ENCODE results near the gene BEAN1. TPM values are rescaled to one million over a fixed set of nuclear protein-coding genes. Genes with fewer than 3 reads are reported as not detected.

The BEAN1 gene
- total RNA-seq, 2 experiments from 2014 or later = not detected

DNA sequence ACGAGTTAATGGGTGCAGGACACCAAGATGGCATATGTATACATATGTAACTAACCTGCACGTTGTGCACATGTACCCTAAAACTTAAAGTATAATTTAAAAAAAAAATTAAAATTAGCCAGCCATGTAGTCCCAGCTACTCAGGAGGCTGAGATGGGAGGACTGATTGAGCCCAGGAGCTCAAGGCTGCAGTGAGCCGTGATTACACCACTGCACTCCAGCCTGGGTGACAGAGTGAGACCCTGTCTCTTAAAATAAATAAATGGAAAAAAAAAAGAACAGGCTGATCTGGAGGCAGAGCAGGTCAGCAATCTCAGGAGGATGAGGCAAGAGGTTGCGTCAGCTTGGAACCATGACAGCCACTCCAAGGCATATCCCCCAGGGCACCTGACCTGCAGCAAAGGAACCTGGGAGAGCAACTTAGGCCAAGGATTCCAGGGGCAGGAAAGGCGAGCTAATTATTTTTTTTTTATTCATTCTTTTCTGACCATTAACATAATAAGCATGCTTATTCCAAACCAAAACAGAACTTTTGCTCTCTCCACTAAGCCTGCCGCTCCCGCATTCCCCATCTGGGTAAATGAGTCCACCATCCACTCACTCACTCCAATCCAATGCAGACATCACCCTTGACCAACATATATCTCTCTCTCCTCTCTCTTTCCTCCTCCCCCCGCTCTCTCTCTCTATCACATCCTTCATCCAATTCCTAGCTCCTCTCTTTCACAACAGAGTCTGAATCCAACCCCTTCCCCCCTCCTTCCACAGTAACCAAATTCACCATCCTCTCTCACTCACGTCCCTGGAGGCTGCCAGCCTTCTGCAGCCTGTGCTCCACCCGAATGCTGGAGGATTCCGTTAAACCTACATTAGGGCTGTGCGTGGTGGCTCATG, 75.2 kb downstream of the BEAN1 start:
- DNase-seq (no peak), ATAC-seq (ENCODE audit: low read depth) (no peak)
- Mint-ChIP-seq H3K36me3 (no peaks in the 10 kb centered on the region), H3K27ac (no peak overlapping the region), H3K4me3 (no peak overlapping the region), H3K9me3 (no peaks in the 10 kb centered on the region), H3K4me1 (peaks cover 3% of the 10 kb centered on the region), H3K27me3 (peaks cover 13% of the 10 kb centered on the region)
- POLR2A ChIA-PET = no interaction called here

DNA sequence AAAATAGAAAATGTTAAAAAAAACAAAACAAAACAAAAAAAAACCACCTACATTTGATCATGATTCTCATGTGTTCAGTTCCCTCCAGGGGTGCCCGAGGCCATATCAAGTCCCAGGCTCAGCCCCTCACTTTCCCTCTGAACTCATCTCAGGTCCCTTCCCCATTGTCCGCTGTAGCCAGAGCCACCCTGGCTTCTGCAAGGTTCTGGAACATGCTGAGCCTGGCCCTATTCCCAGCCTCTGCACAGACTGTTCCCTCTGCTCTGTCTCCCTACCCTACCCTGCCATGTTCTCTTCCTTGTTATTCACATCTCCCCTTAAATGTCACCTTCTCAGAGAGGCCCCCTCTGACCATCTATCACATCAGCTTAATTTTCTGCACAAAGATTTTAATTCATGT, 75.9 kb downstream of the BEAN1 start:
- DNase-seq (no peak), ATAC-seq (ENCODE audit: low read depth) (no peak)
- no peak overlapping the region for H3K4me3 Mint-ChIP-seq
- peaks cover 3% of the 10 kb centered on the region for H3K4me1 Mint-ChIP-seq
- H3K27me3 Mint-ChIP-seq = peaks cover 13% of the 10 kb centered on the region
- H3K36me3 Mint-ChIP-seq = no peaks in the 10 kb centered on the region
- H3K9me3 Mint-ChIP-seq = no peaks in the 10 kb centered on the region
- POLR2A ChIA-PET = no interaction called here
- no peak overlapping the region for H3K27ac Mint-ChIP-seq

DNA sequence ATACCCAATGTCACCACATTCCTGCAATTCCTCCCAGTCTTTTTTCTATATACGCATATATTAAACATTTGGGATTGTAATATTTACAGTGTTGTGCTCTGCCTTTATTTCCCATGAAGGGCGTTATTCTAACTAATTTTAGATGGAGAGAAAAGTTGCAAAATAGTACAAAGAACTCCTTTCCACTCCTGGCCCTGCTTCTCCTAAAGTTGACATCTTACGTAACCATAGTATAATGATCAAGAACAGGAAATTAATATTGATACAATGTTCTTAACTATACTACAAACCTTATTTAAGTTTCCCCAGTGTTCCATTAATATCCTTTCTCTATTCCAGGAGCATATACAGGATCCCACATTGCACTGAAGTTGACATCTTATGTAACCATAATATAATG, 76.5 kb downstream of the BEAN1 start:
- H3K4me3 Mint-ChIP-seq = no peak overlapping the region
- POLR2A ChIA-PET = no interaction called here
- ATAC-seq (ENCODE audit: low read depth) (no peak), DNase-seq (no peak)
- H3K27me3 Mint-ChIP-seq = peaks cover 11% of the 10 kb centered on the region
- H3K9me3 Mint-ChIP-seq = no peaks in the 10 kb centered on the region
- H3K27ac Mint-ChIP-seq = no peak overlapping the region
- H3K4me1 Mint-ChIP-seq = peaks cover 3% of the 10 kb centered on the region
- H3K36me3 Mint-ChIP-seq = no peaks in the 10 kb centered on the region

DNA sequence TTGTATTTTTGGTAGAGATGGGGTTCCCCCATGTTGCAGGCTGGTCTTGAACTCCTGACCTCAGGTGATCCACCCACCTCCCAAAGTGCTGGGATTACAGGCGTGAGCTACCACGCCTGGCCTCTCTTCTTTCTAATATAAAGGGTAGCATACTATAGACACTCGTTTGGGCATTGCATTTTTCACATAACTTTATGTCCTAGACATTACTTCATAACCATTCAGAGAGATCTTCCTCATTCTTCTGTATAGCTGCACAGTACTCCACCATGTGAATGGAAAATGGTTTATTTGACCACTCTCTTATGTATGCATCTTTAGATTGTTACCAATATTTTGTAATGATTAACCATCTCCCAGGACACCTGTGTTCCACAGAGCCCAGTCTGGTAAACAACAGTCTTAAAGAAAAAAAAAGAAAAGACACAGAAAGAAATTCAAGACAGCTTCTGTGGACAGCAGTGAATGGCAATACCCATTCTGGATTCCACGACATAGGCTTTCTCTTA, 80.7 kb downstream of the BEAN1 start:
- Mint-ChIP-seq H3K4me3 (no peak overlapping the region), H3K9me3 (no peaks in the 10 kb centered on the region), H3K4me1 (peaks cover 6% of the 10 kb centered on the region), H3K27me3 (peaks cover 4% of the 10 kb centered on the region), H3K27ac (no peak overlapping the region), H3K36me3 (no peaks in the 10 kb centered on the region)
- DNase-seq = no peak
- ATAC-seq (ENCODE audit: low read depth) = no peak
- POLR2A ChIA-PET = interaction anchor here (1.1 kb wide), 1 partner anchor 13 kb away, joined by 3 read pairs; no protein-coding TSS in a partner anchor

DNA sequence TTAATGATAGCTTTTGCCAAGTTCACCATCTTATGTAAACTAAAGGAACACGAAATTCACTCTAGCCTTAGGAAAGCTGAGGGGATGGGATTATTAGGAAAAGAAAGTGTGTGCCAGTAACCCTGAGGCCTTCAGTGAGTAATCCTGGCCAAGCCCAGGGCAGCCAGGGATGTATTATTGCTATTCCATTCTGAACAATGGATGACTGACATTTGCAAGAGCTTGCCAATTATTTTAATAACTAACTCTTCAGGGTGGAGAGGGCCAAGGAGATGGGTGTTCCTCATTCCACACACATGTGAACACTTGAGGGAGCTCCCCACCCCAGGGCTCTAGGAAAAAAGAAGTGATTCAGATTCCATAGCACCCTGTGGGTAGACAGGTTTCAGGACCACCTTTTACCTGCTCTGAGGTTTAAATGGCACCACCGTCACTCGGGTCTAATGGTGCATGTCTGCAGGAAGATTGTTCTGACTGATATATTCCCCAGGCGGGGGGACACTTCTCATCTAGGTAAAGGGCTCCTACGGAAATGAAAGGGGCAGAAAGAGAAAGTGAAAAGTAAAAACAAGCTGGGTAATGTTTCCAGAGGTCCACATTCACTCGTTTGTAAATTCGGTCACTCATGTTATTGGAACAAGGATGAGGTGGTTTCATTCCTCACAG, 81.3 kb downstream of the BEAN1 start:
- no peaks in the 10 kb centered on the region for H3K9me3 Mint-ChIP-seq
- DNase-seq = no peak
- peaks cover 5% of the 10 kb centered on the region for H3K4me1 Mint-ChIP-seq
- no peak overlapping the region for H3K4me3 Mint-ChIP-seq
- H3K27me3 Mint-ChIP-seq = peaks cover 2% of the 10 kb centered on the region
- POLR2A ChIA-PET = interaction anchor here (1.1 kb wide), 1 partner anchor 12 kb away, joined by 3 read pairs; no protein-coding TSS in a partner anchor
- no peak for ATAC-seq (ENCODE audit: low read depth)
- H3K27ac Mint-ChIP-seq = no peak overlapping the region
- no peaks in the 10 kb centered on the region for H3K36me3 Mint-ChIP-seq

DNA sequence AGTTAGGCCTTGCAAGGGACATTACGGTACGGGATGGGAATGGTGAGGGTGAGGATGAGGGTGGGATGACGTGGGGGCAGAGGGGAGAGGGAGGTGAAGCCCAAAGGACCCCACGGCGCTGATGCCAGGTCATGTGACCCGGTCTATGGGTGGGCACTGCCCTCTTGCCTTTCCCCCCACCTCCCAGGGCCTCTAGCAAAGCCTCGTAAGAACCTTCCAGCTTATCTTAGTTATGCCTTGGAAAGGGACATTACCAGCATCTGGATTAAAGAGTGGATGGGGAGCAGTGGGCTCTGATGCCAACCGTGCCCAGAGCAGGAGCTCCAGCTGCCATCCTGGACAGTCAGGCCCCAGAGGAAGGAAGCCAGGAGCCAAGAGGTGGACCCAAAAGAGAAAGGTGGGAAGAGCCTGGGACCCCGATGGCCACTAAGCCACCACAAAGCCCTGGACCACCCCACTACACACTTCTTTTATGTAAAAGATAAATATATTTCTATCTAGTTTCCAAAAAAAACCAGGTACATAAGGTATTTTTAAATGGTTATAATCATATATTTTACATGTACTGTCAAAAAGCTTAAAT, 81.9 kb downstream of the BEAN1 start:
- H3K36me3 Mint-ChIP-seq = no peaks in the 10 kb centered on the region
- no peaks in the 10 kb centered on the region for H3K9me3 Mint-ChIP-seq
- ATAC-seq (ENCODE audit: low read depth) (no peak), DNase-seq (no peak)
- no peak overlapping the region for H3K27ac Mint-ChIP-seq
- POLR2A ChIA-PET = no interaction called here
- peaks cover 5% of the 10 kb centered on the region for H3K4me1 Mint-ChIP-seq
- peaks cover 2% of the 10 kb centered on the region for H3K27me3 Mint-ChIP-seq
- no peak overlapping the region for H3K4me3 Mint-ChIP-seq

DNA sequence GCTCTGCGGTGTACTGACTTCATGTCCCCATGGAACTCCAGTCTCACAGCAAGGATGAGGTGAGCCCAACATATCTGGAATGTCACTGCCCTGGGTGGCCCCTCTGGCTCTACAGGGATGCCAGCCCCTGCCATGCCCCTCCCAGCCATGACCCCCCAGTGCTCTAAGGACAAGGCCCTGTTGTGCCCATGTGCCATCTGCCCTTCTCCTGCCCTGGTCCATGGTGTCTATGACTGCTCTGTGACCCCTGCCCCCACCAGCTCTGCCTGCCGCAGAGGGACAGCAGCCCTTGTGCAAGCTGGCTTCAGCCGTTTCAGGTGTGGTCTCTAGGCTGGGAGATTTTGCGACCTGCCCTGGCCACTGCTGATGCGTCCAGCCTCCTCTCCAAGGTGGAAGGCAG, 82.5 kb downstream of the BEAN1 start:
- no peak overlapping the region for H3K27ac Mint-ChIP-seq
- POLR2A ChIA-PET = no interaction called here
- H3K9me3 Mint-ChIP-seq = no peaks in the 10 kb centered on the region
- no peaks in the 10 kb centered on the region for H3K36me3 Mint-ChIP-seq
- H3K27me3 Mint-ChIP-seq = no peaks in the 10 kb centered on the region
- peaks cover 5% of the 10 kb centered on the region for H3K4me1 Mint-ChIP-seq
- no peak overlapping the region for H3K4me3 Mint-ChIP-seq
- DNase-seq (no peak), ATAC-seq (ENCODE audit: low read depth) (no peak)

DNA sequence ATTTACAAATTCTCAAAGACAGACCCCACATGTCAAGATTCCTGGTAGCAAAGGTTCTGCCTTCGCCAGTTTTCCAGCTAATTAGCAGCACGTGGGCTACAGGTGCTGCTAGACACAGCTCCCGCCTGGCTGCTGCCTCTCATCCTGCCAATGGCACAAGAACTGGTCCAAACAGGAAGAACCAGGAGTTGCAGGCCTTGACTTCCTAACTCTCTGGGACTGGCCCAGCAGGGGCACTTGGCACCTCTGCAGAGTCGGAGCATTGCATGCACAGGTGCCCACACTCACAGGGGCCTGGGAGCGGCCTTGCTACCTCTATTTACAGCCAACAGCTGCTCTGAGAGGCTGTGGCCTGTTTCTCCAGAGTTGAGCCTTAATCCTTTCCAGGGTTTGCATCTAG, 83.2 kb downstream of the BEAN1 start:
- Mint-ChIP-seq H3K27ac (no peak overlapping the region), H3K4me1 (peaks cover 7% of the 10 kb centered on the region), H3K36me3 (no peaks in the 10 kb centered on the region), H3K4me3 (no peak overlapping the region), H3K27me3 (no peaks in the 10 kb centered on the region), H3K9me3 (no peaks in the 10 kb centered on the region)
- POLR2A ChIA-PET = interaction anchor here (0.8 to 1.2 kb wide), 2 partner anchors 12 to 63 kb away, joined by 3 to 5 read pairs; no protein-coding TSS in a partner anchor
- DNase-seq (no peak), ATAC-seq (ENCODE audit: low read depth) (no peak)

DNA sequence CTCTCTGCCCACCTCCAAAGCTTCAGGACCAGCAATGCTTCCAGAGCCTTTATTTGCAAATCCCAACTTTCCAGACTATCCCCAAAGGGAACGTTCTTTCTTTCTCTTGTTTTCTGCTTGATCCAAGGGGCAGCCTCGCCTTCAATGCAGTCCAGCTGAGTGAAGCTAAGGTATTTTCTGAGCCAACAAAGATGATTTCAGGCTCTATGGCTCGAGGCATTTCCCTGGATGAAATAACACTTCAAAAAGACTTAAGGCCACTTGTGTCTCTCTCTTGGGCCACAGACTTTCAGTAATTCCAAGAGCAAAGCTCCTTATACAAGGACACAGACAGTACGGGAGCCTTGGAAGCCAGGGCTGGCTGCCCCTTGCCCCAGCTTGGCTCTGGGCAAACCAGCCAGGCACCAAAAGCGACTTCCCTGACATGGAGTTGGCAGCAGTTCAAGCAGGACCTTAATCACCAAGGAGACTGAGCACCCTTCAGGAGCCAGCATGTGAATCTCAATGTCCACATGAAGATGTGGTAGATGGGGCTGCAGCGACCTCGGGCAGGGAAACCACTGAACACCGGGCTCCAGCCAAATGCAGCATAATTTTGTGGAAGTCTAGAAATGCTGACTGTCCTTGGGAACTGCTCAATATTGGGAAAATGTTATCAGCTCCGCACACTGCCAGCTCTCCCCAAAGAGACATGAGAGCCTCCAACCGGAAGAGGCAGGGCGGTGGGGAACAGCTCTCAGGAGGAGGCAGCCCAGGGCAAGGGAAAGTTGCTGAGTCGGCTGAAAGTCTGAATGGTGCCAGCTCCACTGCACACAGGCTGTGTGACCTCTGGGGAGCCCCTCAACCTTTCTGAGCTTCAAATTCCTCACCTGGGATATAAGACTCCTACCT, 83.9 kb downstream of the BEAN1 start:
- H3K27me3 Mint-ChIP-seq = no peaks in the 10 kb centered on the region
- H3K9me3 Mint-ChIP-seq = no peaks in the 10 kb centered on the region
- peaks cover 8% of the 10 kb centered on the region for H3K4me1 Mint-ChIP-seq
- ATAC-seq (ENCODE audit: low read depth) = no peak
- POLR2A ChIA-PET = interaction anchor here (0.5 to 1.6 kb wide), 5 partner anchors 11 to 62 kb away, joined by 3 to 5 read pairs (median 3); no protein-coding TSS in a partner anchor
- H3K36me3 Mint-ChIP-seq = no peaks in the 10 kb centered on the region
- no peak overlapping the region for H3K4me3 Mint-ChIP-seq
- H3K27ac Mint-ChIP-seq = no peak overlapping the region
- DNase-seq = no peak

DNA sequence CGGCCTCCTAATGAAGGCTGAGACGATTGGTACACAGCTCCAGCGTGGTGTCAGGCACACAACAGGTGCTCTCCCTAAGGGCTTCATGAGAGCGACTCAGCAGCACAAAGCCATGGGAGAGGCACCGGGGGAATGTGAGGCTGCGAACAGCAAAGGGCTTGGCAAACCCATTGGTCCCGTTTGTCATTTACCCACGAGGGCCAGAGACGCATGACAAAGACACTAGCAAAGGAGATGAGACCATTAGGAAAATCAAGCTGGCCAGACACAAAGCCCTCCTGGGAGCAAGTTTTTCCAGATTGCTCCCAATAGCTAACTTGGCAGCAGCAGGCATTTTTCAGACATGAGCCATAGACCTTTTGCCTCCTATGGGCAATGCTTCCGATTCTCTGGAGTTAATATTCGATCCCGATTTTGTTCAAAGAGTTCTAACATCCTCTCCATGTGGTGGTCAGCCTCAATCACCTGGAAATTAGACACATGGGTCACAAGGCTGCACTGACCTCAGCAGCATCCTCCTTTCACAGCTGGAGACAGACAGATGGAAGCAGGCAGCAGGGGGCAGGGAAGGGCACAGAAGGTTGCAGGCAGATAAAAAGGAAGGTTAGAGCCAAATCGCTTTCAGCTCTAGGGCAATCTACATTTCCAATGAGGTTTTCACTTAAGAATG, 84.6 kb downstream of the BEAN1 start:
- H3K9me3 Mint-ChIP-seq = no peaks in the 10 kb centered on the region
- H3K36me3 Mint-ChIP-seq = no peaks in the 10 kb centered on the region
- H3K27me3 Mint-ChIP-seq = no peaks in the 10 kb centered on the region
- ATAC-seq (ENCODE audit: low read depth) (no peak), DNase-seq (no peak)
- H3K4me3 Mint-ChIP-seq = no peak overlapping the region
- POLR2A ChIA-PET = interaction anchor here (1.2 to 1.6 kb wide), 3 partner anchors 10 to 41 kb away, joined by 3 to 4 read pairs (median 4); partner anchors contain the start of gene CKLF
- no peak overlapping the region for H3K27ac Mint-ChIP-seq
- H3K4me1 Mint-ChIP-seq = peaks cover 16% of the 10 kb centered on the region

DNA sequence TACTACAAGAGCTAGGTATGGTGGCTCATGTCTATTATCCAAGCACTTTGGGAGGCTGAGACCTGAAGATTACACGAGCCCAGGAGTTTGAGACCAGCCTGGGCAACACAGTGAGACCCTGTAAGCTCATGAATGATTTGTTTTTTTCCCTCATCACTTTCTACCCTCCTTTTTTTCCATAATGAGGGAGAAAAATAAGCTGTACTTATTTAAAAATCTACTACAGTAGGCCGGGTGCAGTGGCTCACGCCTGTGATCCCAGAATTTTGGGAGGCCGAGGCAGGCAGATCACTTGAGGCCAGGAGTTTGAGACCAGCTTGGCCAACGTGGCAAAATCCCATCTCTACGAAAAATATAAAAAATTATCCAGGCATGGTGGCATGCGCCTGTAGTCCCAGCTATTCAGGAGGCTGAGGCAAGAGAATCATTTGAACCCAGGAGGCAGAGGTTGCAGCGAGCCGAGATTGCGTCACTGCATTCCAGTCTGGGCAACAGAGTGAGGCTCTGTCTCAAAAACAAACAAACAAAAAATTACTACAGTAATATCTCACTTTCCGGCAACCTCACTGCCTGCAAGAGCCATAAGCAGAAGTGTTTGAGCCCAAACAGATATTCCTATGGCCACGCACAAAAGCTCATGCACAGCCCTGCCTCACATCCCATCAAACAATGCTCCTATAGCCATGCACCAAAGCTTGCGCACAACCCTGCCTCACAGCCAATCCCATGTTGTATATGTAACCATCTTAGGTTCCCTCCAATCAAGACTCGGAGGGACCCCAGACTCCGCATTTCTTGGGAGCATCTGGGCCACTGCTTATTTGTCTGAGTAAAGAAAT, 85.4 kb downstream of the BEAN1 start:
- H3K9me3 Mint-ChIP-seq = no peaks in the 10 kb centered on the region
- no peak for DNase-seq
- peak overlapping the region; percentile 50 for H3K27ac Mint-ChIP-seq
- H3K4me1 Mint-ChIP-seq = peaks cover 23% of the 10 kb centered on the region
- no peaks in the 10 kb centered on the region for H3K27me3 Mint-ChIP-seq
- no peaks in the 10 kb centered on the region for H3K36me3 Mint-ChIP-seq
- no peak for ATAC-seq (ENCODE audit: low read depth)
- no peak overlapping the region for H3K4me3 Mint-ChIP-seq
- POLR2A ChIA-PET = interaction anchor here (1.2 to 1.6 kb wide), 3 partner anchors 9 to 40 kb away, joined by 3 to 4 read pairs (median 4); partner anchors contain the start of gene CKLF

Data from activated naive CD8-positive, alpha-beta T cell treated with anti-CD3 and anti-CD28 coated beads, Interleukin-2, amount 10 ng/mL, durations not matched to agents 7 days and 5 days (primary cell).